KOPT-K1 (cell line): ENCODE results near the gene HTATIP2.

Source experiments
- H3K27ac ChIP-seq: fragments of 200-600 bp; sonication (generic); 2 replicates; pipeline ENCODE4 v1.5.1; 2016; ENCODE audit warnings: antibody characterized with exemption, mild to moderate bottlenecking, low read depth, low read length; ENCODE audit not compliant: poor library complexity, severe bottlenecking
- H3K36me3 ChIP-seq: fragments of 200-600 bp; sonication (generic); 2 replicates; pipeline ENCODE4 v1.5.1; 2017; ENCODE audit warnings: antibody characterized with exemption, mild to moderate bottlenecking, low read length, moderate library complexity; ENCODE audit not compliant: insufficient read depth
- H3K9me3 ChIP-seq: fragments of 200-600 bp; sonication (generic); 2 replicates; pipeline ENCODE4 v1.5.1; 2017; ENCODE audit warnings: antibody characterized with exemption, low read length, mild to moderate bottlenecking; ENCODE audit not compliant: insufficient read depth, poor library complexity, severe bottlenecking

The HTATIP2 gene

DNA sequence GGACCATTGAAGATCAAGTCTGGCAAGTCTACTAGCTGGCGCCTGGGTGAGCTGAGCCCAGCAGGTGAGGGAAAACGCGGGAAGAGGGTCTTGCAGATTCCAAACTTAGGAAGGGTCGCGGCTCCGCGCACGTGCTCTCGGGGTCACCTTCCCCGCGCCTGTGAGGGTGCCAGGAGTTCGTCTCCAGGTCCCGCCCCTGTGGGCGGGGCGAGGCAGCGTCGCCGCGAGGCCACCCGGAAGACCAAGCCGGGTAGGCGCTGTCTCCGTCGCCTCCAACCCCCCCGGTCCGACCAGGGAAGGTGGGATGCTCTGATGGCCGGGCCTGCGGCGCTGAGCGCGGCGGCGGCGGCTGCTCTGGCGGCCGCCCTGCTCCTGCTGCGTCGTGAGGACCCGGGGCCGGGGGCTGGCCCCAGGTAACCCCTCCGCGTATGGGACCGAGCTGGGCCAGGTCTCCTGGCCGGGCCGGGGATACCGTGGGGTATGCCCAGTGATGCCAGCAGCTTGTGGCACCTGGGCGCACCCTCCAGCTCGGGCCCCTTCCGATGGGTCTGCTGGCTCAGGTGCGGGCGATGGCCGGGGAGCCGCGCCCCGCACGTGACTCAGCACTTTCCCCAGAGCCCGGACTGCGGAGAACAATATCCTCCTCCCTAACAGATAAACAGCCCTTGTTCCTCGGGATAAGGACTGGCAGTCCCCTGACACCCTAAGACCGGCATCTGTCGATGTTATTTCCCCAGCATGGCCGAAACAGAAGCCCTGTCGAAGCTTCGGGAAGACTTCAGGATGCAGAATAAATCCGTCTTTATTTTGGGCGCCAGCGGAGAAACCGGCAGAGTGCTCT, at the start of gene HTATIP2:
Gene HTATIP2 (plus strand): TSS at position 215 of the 841 bp plus-strand sequence. CDS start 524 bp downstream, at position 739.
- no peak within 1 kb of the TSS for H3K27ac ChIP-seq
- no peaks in the 10 kb centered on the region for H3K9me3 ChIP-seq
- H3K36me3 ChIP-seq = no peaks in the 10 kb centered on the region

GRCh38 chr11:20315800-20316199, 47.7 kb upstream of the HTATIP2 start:
- H3K36me3 ChIP-seq = no peaks in the 10 kb centered on the region
- no peaks in the 10 kb centered on the region for H3K9me3 ChIP-seq
- H3K27ac ChIP-seq = no peak overlapping the region

- no peak overlapping the region for H3K27ac ChIP-seq
- H3K36me3 ChIP-seq = no peaks in the 10 kb centered on the region
- H3K9me3 ChIP-seq = no peaks in the 10 kb centered on the region
These were observed 42.3 kb upstream of the HTATIP2 start for GRCh38 chr11:20321177-20321576.

- Histone ChIP-seq H3K27ac (no peak overlapping the region), H3K36me3 (no peaks in the 10 kb centered on the region), H3K9me3 (no peaks in the 10 kb centered on the region)
These were observed 36.1 kb upstream of the HTATIP2 start for GRCh38 chr11:20327377-20327935.

DNA sequence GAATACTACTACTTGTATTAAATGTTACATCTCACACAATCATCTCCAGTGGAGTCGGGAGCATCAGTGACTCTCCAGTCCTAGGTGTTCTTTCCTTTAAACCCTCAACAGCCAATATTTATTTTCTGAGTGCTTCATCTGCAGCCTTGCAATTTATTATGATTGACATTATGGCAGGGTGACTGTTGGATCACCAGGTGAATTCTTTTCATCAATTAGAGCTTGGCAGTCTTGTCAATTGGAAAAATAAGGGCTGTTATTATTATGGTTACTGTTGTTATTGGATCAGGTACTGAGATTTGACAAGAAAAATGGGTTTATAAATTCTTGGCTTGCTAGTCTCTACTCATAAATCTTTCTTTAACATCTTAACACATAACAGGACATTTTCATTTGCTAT, 27.5 kb upstream of the HTATIP2 start:
- H3K27ac ChIP-seq = no peak overlapping the region
- H3K9me3 ChIP-seq = no peaks in the 10 kb centered on the region
- no peaks in the 10 kb centered on the region for H3K36me3 ChIP-seq

DNA sequence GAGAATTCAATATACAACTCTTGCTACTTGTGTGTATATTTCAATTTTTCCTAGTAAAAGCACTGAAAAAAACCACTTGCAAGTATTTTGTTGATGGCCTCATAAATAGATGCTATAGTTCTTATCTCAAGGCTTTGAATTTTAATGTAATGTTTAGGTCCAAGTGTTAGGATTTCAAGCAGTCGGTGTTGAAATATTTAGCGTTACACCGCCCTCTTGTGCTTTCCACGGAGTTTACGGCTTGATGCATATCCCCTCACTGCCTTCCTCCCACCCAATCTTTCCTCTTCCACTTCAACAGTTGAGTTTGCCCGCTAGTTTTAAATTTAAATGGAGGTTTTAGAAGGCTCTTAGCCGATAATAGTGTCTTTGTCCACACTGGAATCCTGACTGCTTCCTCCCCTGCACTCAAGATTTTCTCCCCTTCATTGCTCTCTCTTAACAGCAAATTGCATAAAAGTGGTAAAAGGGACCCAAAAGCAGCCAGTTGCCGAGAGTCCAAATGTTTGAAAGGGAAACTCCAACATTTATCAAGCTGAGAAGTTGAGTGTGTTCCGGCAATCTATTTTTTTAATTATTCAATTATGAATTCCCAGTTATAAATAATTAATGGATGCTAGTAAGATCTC, 25.9 kb upstream of the HTATIP2 start:
- H3K9me3 ChIP-seq = no peaks in the 10 kb centered on the region
- no peak overlapping the region for H3K27ac ChIP-seq
- H3K36me3 ChIP-seq = no peaks in the 10 kb centered on the region

DNA sequence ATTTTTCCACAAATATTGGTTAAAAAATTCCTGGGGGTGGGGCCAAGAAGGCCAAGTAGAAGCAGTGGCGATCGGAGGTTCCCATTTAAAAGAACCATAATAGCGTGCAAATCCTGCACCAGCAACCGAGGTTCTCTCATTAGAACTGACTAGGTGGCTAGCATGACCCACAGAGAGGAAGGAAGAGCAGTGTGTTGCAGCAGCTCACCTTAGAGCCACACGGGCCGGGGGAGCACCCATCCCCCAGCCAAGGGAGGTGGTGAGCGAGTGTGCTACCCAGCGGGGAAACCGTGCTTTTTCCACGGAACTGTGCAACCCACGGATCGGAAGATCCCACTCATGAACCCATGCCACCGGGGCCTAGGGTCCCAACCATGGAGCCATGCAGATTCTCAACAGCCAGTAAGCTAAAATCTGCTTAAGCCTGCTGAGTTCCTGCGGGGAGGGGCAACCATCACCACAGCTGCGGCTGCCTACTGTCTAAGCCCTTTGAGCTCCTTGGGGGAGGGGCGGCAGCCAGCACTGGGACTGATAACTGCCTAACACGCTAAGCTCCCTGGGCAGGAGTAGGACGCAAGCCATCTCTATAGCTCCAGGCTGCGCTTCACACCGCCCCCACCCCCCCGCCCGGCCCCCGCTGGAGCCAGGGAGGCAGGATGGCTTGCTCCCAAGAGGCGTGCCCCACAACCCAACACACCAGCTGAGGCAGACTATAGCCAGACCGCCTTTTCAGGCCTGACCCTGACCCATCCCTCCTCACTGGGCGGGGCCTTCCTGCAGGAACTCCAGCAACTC, 21.0 kb upstream of the HTATIP2 start:
- H3K9me3 ChIP-seq = no peaks in the 10 kb centered on the region
- no peaks in the 10 kb centered on the region for H3K36me3 ChIP-seq
- no peak overlapping the region for H3K27ac ChIP-seq

- Histone ChIP-seq H3K27ac (no peak overlapping the region), H3K36me3 (no peaks in the 10 kb centered on the region), H3K9me3 (no peaks in the 10 kb centered on the region)
These were observed 12.4 kb upstream of the HTATIP2 start for GRCh38 chr11:20351136-20351535.

DNA sequence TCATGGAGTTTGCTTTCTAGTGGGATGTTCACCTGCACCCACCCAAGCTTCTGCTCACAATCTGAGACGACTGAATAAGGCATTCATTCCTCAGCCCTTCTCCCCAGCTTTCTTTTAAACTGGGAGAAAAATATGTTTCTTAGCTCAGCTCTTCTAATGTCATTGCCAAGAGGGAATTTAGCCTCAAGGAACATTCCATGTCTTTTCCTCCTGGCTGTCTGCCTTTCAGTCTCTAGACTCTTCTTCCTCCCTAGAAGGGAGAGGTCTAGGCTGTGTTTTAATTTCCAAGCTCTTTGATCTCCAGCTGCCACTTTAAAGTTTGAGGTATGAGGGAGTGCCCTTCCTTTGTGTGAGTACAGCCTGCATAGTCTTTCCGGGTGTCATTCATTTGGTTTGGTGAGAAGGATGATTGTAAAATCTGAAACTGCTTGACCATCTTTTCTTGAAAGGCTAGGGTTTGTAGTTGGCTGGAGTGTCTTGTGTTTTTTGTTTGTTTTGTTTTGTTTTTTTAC, 11.7 kb upstream of the HTATIP2 start:
- H3K27ac ChIP-seq = no peak overlapping the region
- H3K36me3 ChIP-seq = no peaks in the 10 kb centered on the region
- H3K9me3 ChIP-seq = no peaks in the 10 kb centered on the region

GRCh38 chr11:20353829-20354434, 9.6 kb upstream of the HTATIP2 start:
- Histone ChIP-seq H3K36me3 (no peaks in the 10 kb centered on the region), H3K27ac (no peak overlapping the region)

GRCh38 chr11:20355221-20356219, 8.0 kb upstream of the HTATIP2 start:
- Histone ChIP-seq H3K27ac (no peak overlapping the region), H3K36me3 (no peaks in the 10 kb centered on the region), H3K9me3 (no peaks in the 10 kb centered on the region)

More at GRCh38 chr11:20353829-20354434, 9.6 kb upstream of the HTATIP2 start:
- H3K9me3 ChIP-seq = no peaks in the 10 kb centered on the region

DNA sequence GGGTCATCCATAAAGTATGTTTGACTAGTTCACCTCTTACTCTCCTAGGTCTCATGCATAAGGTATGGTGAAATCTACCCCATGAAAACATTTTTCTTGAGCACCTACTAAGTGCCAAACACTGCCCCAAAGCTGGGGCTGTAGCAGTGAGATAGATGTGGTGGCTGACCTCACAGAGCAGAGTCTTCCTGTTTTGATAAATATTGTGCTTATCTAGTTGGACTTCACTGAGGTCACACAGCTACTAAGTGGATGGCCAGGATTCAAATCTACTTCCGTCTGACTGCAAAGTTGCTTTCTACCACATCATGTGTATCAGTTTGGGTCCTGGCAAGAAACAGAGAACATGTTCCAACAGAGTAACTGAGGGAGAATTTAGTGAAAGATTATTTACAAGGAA, 6.4 kb upstream of the HTATIP2 start:
- no peak overlapping the region for H3K27ac ChIP-seq
- no peaks in the 10 kb centered on the region for H3K36me3 ChIP-seq
- no peaks in the 10 kb centered on the region for H3K9me3 ChIP-seq

GRCh38 chr11:20360650-20361049, 2.9 kb upstream of the HTATIP2 start:
- Histone ChIP-seq H3K27ac (peak overlapping the region; percentile 16), H3K36me3 (no peaks in the 10 kb centered on the region), H3K9me3 (no peaks in the 10 kb centered on the region)
